Keratinocyte (primary cell): ENCODE measurements around the gene GLIPR1L2. TPM values are rescaled to one million over a fixed set of nuclear protein-coding genes. Genes with fewer than 3 reads are reported as not detected.

Experiments
- DNase-seq: peaks from one replicate; pipeline ENCODE4 v3.0.0-alpha.2; 2011; ENCODE audit warnings: low read depth, missing footprints, low spot score
- FAIRE-seq: peaks from 2 replicates; lab custom pipeline; 2011; peaks lifted over from hg19 to GRCh38; lab: Jason Lieb, UNC
- H2AFZ ChIP-seq: 2 replicates; pipeline ENCODE4 v1.6.0; 2012; ENCODE audit warnings: low read length, control low read depth, inconsistent platforms; ENCODE audit not compliant: control insufficient read depth
- H3K27ac ChIP-seq: 2 replicates; pipeline ENCODE4 v1.5.1; 2011; ENCODE audit warnings: low read length; ENCODE audit not compliant: control insufficient read depth, insufficient read depth
- H3K27me3 ChIP-seq: 3 replicates; pipeline ENCODE4 v1.6.0; 2011; ENCODE audit warnings: low read length; ENCODE audit not compliant: control insufficient read depth, insufficient read depth; ENCODE audit errors: extremely low read depth
- H3K36me3 ChIP-seq, 2 experiments: 2 replicates in 1 of 2; 3 replicates in 1 of 2; pipeline ENCODE4 v1.5.1; 2011; ENCODE audit warnings: low read length in 2 of 2, mild to moderate bottlenecking in 1 of 2; ENCODE audit not compliant: control insufficient read depth in 2 of 2, insufficient read depth in 2 of 2; ENCODE audit errors: extremely low read depth in 1 of 2
- H3K4me1 ChIP-seq: 3 replicates; pipeline ENCODE4 v1.5.1; 2011; ENCODE audit warnings: low read length; ENCODE audit not compliant: control insufficient read depth, insufficient read depth; ENCODE audit errors: extremely low read depth
- H3K4me2 ChIP-seq: 3 replicates; pipeline ENCODE4 v1.6.0; 2011; ENCODE audit warnings: low read depth, low read length; ENCODE audit not compliant: control insufficient read depth, insufficient read depth; ENCODE audit errors: extremely low read depth
- H3K4me3 ChIP-seq, 3 experiments: fragments of 200-600 bp in 1 of 3; sonication (generic) in 1 of 3; 2 replicates in 2 of 3; 3 replicates in 1 of 3; pipeline ENCODE4 v1.5.1; 2011 to 2016; ENCODE audit warnings: low read length in 3 of 3, mild to moderate bottlenecking in 3 of 3, control low read depth in 2 of 3, inconsistent platforms in 1 of 3, low read depth in 1 of 3, mixed read lengths in 1 of 3, mixed run types in 1 of 3, moderate library complexity in 1 of 3; ENCODE audit not compliant: control insufficient read depth in 2 of 3, insufficient read depth in 2 of 3; ENCODE audit errors: extremely low read depth in 1 of 3
- H3K79me2 ChIP-seq: 2 replicates; pipeline ENCODE4 v1.6.0; 2012; ENCODE audit warnings: low read length; ENCODE audit not compliant: control insufficient read depth, insufficient read depth
- H3K9ac ChIP-seq: 3 replicates; pipeline ENCODE4 v1.6.0; 2011; ENCODE audit warnings: low read length; ENCODE audit not compliant: control insufficient read depth, insufficient read depth; ENCODE audit errors: extremely low read depth
- H3K9me1 ChIP-seq: 3 replicates; pipeline ENCODE4 v1.6.0; 2011; ENCODE audit warnings: low read length; ENCODE audit not compliant: control insufficient read depth, insufficient read depth; ENCODE audit errors: extremely low read depth
- H3K9me3 ChIP-seq: 2 replicates; pipeline ENCODE4 v1.5.1; 2012; ENCODE audit warnings: low read depth, low read length; ENCODE audit not compliant: control insufficient read depth
- H4K20me1 ChIP-seq: 3 replicates; pipeline ENCODE4 v1.6.0; 2011; ENCODE audit warnings: low read length; ENCODE audit not compliant: control insufficient read depth, insufficient read depth; ENCODE audit errors: extremely low read depth
- EZH2 ChIP-seq: IDR thresholded peaks from one replicate; pipeline ENCODE4 v1.6.1; 2012; ENCODE audit warnings: inconsistent platforms, mild to moderate bottlenecking, low read length, moderate library complexity
- dilution Hi-C: fragments of 300-500 bp; cut with MboI; formaldehyde crosslinking; loops from one replicate; pipeline ENCODE4 v1.7.0; 2020; ENCODE audit warnings: low sequenced_read_pairs; ENCODE audit not compliant: extremely low pct_ligation_motif_present
- polyA plus RNA-seq, 5 experiments: library from polyadenylated mRNA; depleted of rRNA in 3 of 5; stranded (reverse) in 3 of 5; stranded (forward) in 1 of 5; unstranded in 1 of 5; fragments of >200 nt; gene quantifications; 1 replicate in 1 of 5; 2 replicates in 3 of 5; 3 replicates in 1 of 5; pipeline versions ENCODE4 v1.2.1 to v1.2.3, GENCODE V29; 2011 to 2012; ENCODE audit warnings: missing spikeins in 2 of 5, low read depth in 1 of 5, low replicate concordance in 1 of 5
- TF ChIP-seq, protein P1 (sequence below), 3 experiments: IDR thresholded peaks in 1 of 3; conservative IDR thresholded peaks in 1 of 3; optimal IDR thresholded peaks in 1 of 3; 2 replicates in 2 of 3; 3 replicates in 1 of 3; pipeline versions ENCODE3 to v1.5.1; 2011; ENCODE audit warnings: low read length in 3 of 3, mild to moderate bottlenecking in 3 of 3, moderate library complexity in 2 of 3, control low read depth in 1 of 3, inconsistent platforms in 1 of 3; ENCODE audit not compliant: insufficient read depth in 2 of 3; ENCODE audit errors: extremely low read depth in 1 of 3

GLIPR1L2 gene
- polyA plus RNA-seq, 1 donor (not counting 4 experiments of a cell fraction or from before 2014, with no cell fraction given) = 0.41 TPM

GRCh38 chr12:75414671-75415070 is 23.8 kb downstream of the GLIPR1L2 start:
- H3K27ac ChIP-seq = no peak overlapping the region
- no peak overlapping the region for H3K4me3 ChIP-seq
- no peaks in the 10 kb centered on the region for H3K27me3 ChIP-seq
- H3K9ac ChIP-seq = no peak overlapping the region
- no peaks in the 10 kb centered on the region for H3K79me2 ChIP-seq
- no peaks in the 10 kb centered on the region for H3K9me3 ChIP-seq
- H3K4me2 ChIP-seq = no peak overlapping the region
- H3K36me3 ChIP-seq = no peaks in the 10 kb centered on the region
- H3K9me1 ChIP-seq = no peaks in the 10 kb centered on the region
- no peaks in the 10 kb centered on the region for H4K20me1 ChIP-seq
- FAIRE-seq (no peak), DNase-seq (no peak)
- dilution Hi-C loops = no loop called here
- no peaks in the 10 kb centered on the region for H3K4me1 ChIP-seq
- TF ChIP-seq, protein P1, sequence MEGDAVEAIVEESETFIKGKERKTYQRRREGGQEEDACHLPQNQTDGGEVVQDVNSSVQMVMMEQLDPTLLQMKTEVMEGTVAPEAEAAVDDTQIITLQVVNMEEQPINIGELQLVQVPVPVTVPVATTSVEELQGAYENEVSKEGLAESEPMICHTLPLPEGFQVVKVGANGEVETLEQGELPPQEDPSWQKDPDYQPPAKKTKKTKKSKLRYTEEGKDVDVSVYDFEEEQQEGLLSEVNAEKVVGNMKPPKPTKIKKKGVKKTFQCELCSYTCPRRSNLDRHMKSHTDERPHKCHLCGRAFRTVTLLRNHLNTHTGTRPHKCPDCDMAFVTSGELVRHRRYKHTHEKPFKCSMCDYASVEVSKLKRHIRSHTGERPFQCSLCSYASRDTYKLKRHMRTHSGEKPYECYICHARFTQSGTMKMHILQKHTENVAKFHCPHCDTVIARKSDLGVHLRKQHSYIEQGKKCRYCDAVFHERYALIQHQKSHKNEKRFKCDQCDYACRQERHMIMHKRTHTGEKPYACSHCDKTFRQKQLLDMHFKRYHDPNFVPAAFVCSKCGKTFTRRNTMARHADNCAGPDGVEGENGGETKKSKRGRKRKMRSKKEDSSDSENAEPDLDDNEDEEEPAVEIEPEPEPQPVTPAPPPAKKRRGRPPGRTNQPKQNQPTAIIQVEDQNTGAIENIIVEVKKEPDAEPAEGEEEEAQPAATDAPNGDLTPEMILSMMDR (optimal IDR thresholded peaks at IDR 0.05 in 1 of 3, IDR thresholded peaks at IDR 0.05 in 1 of 3, conservative IDR thresholded peaks at IDR 0.05 in 1 of 3; ENCODE audit: extremely low read depth in 1 of 3, insufficient read depth in 2 of 3, low read length in 3 of 3) = no peak
- TF ChIP-seq EZH2 = no peak
- H2AFZ ChIP-seq = no peak overlapping the region

DNA sequence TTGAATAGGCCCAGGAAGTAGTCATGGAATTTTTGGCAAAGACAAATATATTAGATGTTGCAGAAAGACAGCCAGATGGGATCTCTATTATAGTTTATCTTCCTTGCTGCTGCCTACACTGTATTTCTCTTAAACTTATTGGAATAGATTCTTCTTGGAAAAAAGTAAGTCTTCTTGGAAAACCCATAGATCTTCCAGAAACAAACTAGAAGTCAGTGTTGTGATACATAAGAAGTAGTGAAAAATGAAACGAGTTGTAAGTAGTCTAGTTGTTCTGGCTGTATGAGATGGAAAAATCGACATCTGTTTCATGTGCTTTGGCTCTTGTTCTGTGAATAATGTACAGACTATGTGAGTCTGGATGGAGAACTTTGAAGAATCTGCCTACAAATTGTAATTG is 29.0 kb downstream of the GLIPR1L2 start:
- dilution Hi-C loops = no loop called here
- no peaks in the 10 kb centered on the region for H3K9me1 ChIP-seq
- no peak overlapping the region for H3K4me2 ChIP-seq
- H3K9me3 ChIP-seq = no peaks in the 10 kb centered on the region
- no peaks in the 10 kb centered on the region for H3K27me3 ChIP-seq
- no peak for DNase-seq
- TF ChIP-seq, protein P1 (optimal IDR thresholded peaks at IDR 0.05 in 1 of 3, IDR thresholded peaks at IDR 0.05 in 1 of 3, conservative IDR thresholded peaks at IDR 0.05 in 1 of 3; ENCODE audit: extremely low read depth in 1 of 3, insufficient read depth in 2 of 3, low read length in 3 of 3) = no peak
- no peak for TF ChIP-seq EZH2
- no peaks in the 10 kb centered on the region for H3K4me1 ChIP-seq
- no peak overlapping the region for H2AFZ ChIP-seq
- no peak for FAIRE-seq
- H3K36me3 ChIP-seq = no peaks in the 10 kb centered on the region
- no peaks in the 10 kb centered on the region for H3K79me2 ChIP-seq
- H3K27ac ChIP-seq = no peak overlapping the region
- no peaks in the 10 kb centered on the region for H4K20me1 ChIP-seq
- H3K9ac ChIP-seq = no peak overlapping the region
- H3K4me3 ChIP-seq = no peak overlapping the region
